HCT116 (cell line): ENCODE data around the gene PLA2G4C. TPM values are rescaled to one million over a fixed set of nuclear protein-coding genes. Genes with fewer than 3 reads are reported as not detected.

Source experiments
- ATAC-seq: fragments of 200-7000 bp; cut with Tn5 transposase; 2 replicates; pipeline ENCODE4 v1.9.1; 2020; ENCODE audit warnings: mild to moderate bottlenecking, moderate library complexity
- BruUV-seq: library from RNA; stranded (reverse); fragments of 400-500 nt; replicated peaks from 2 replicates; lab custom pipeline; 2021; lab: Mats Ljungman, UMichigan
- CTCF ChIA-PET: fragments of 300-600 bp; sonication (Branson Sonifier 250); formaldehyde crosslinking; loops from one replicate; lab custom pipeline; 2021; ENCODE audit warnings: antibody characterized with exemption; lab: Charles Lee
- POLR2A ChIA-PET: fragments of 300-600, 350-600 bp; sonication (Branson Sonifier 250); formaldehyde crosslinking; loops from one replicate; lab custom pipeline; 2021; ENCODE audit warnings: antibody characterized with exemption; lab: Charles Lee
- RAD21 ChIA-PET, 2 experiments: fragments of 300-600 bp; sonication (Branson Sonifier 250); formaldehyde crosslinking; loops; one replicate each; lab custom pipeline; 2023; ENCODE audit warnings: low total read pairs in 2 of 2; ENCODE audit not compliant: uncharacterized antibody in 2 of 2, unreplicated experiment in 2 of 2, low non-redundant PET in 1 of 2; lab: Charles Lee
- DNase-seq: peaks from one replicate; pipeline ENCODE4 v3.0.0-alpha.2; 2010; ENCODE audit warnings: low read depth, low spot score
- H2AFZ ChIP-seq: fragments of 200-600 bp; shearing (Covaris generic), sonication (generic); 2 replicates; pipeline ENCODE4 v1.6.1; 2017; ENCODE audit warnings: low read depth, mixed run types, mixed read lengths, antibody characterized with exemption, low read length; ENCODE audit not compliant: poor library complexity, severe bottlenecking
- H3K27ac ChIP-seq: 2 replicates; pipeline ENCODE4 v1.5.1; 2012; ENCODE audit warnings: low read depth, low read length
- H3K27me3 ChIP-seq: fragments of 200-600 bp; sonication (generic); 2 replicates; pipeline ENCODE4 v1.6.1; 2016; ENCODE audit warnings: mixed run types, low read length, mixed read lengths; ENCODE audit not compliant: insufficient read depth
- H3K36me3 ChIP-seq, 2 experiments: fragments of 200-500 bp in 1 of 2; fragments of 200-600 bp in 1 of 2; sonication (Bioruptor generic) in 1 of 2; sonication (generic) in 1 of 2; 2 replicates each; pipeline versions ENCODE4 v1.5.1 to v1.6.1; 2014 to 2016; ENCODE audit warnings: low read length in 2 of 2, inconsistent platforms in 1 of 2, mixed read lengths in 1 of 2, mixed run types in 1 of 2; ENCODE audit not compliant: insufficient read depth in 2 of 2, control insufficient read depth in 1 of 2
- H3K4me1 ChIP-seq, 2 experiments: fragments of 200-600 bp in 1 of 2; sonication (generic) in 1 of 2; 2 replicates each; pipeline versions ENCODE4 v1.5.1 to v1.6.1; 2012 to 2017; ENCODE audit warnings: low read length in 2 of 2, inconsistent platforms in 1 of 2, mild to moderate bottlenecking in 1 of 2, mixed read lengths in 1 of 2, mixed run types in 1 of 2, moderate library complexity in 1 of 2; ENCODE audit not compliant: insufficient read depth in 2 of 2, control insufficient read depth in 1 of 2
- H3K4me2 ChIP-seq: fragments of 200-600 bp; sonication (generic); 2 replicates; pipeline ENCODE4 v1.6.1; 2017; ENCODE audit warnings: mixed run types, low read length, mixed read lengths
- H3K4me3 ChIP-seq, 2 experiments: fragments of 200-600 bp in 1 of 2; sonication (generic) in 1 of 2; replicated peaks in 1 of 2; 2 replicates each; pipeline ENCODE4 v1.5.1; 2011 to 2016; ENCODE audit warnings: low read length in 2 of 2, control low read depth in 1 of 2, low read depth in 1 of 2, mild to moderate bottlenecking in 1 of 2, mixed read lengths in 1 of 2, mixed run types in 1 of 2
- H3K79me2 ChIP-seq: fragments of 200-600 bp; sonication (generic); 2 replicates; pipeline ENCODE4 v1.6.1; 2017; ENCODE audit warnings: mild to moderate bottlenecking, mixed run types, low read length, moderate library complexity, mixed read lengths; ENCODE audit not compliant: insufficient read depth
- H3K9ac ChIP-seq: fragments of 200-600 bp; sonication (generic); 2 replicates; pipeline ENCODE4 v1.6.1; 2016; ENCODE audit warnings: low read length, mixed read lengths
- H3K9me2 ChIP-seq: fragments of 200-600 bp; sonication (generic), shearing (Covaris generic); 2 replicates; pipeline ENCODE4 v1.6.1; 2017; ENCODE audit warnings: mixed run types, mild to moderate bottlenecking, moderate library complexity; ENCODE audit not compliant: insufficient read depth
- H3K9me3 ChIP-seq, 2 experiments: fragments of 200-500 bp in 1 of 2; fragments of 200-600 bp in 1 of 2; sonication (Bioruptor generic) in 1 of 2; sonication (generic) in 1 of 2; 2 replicates each; pipeline ENCODE4 v1.6.1; 2014 to 2017; ENCODE audit warnings: low read length in 2 of 2, mixed read lengths in 2 of 2, inconsistent platforms in 1 of 2, low read depth in 1 of 2, mild to moderate bottlenecking in 1 of 2, mixed run types in 1 of 2, moderate library complexity in 1 of 2; ENCODE audit not compliant: control insufficient read depth in 1 of 2, insufficient read depth in 1 of 2
- H4K20me1 ChIP-seq: fragments of 200-600 bp; sonication (generic), shearing (Covaris generic); 2 replicates; pipeline ENCODE4 v1.6.1; 2017; ENCODE audit warnings: mixed run types, mild to moderate bottlenecking, moderate library complexity; ENCODE audit not compliant: insufficient read depth
- CBX3 ChIP-seq: IDR thresholded peaks from 2 replicates; pipeline ENCODE4 v1.6.1; 2012; ENCODE audit warnings: low read depth
- CEBPB ChIP-seq: IDR thresholded peaks from 2 replicates; pipeline ENCODE4 v1.6.1; 2012; ENCODE audit warnings: low read depth
- EGR1 ChIP-seq: IDR thresholded peaks from 2 replicates; pipeline ENCODE4 v1.6.1; 2012; ENCODE audit warnings: low read depth
- RAD21 ChIP-seq: IDR thresholded peaks from 2 replicates; pipeline ENCODE4 v1.6.1; 2012; ENCODE audit warnings: low read depth, mild to moderate bottlenecking
- SIN3A ChIP-seq: IDR thresholded peaks from 2 replicates; pipeline ENCODE4 v1.6.1; 2012; ENCODE audit warnings: low read depth
- intact Hi-C: fragments of 100-400 bp; cut with micrococcal nuclease; formaldehyde crosslinking; loops from 2 replicates; pipeline ENCODE4 v1.10.0; 2022
- total RNA-seq: library from RNA; stranded (reverse); gene quantifications from one replicate; pipeline ENCODE4 v1.2.1, GENCODE V29; 2021; ENCODE audit not compliant: unreplicated experiment

The PLA2G4C gene
- total RNA-seq, 1 experiment from 2014 or later, result 1.7 TPM

DNA sequence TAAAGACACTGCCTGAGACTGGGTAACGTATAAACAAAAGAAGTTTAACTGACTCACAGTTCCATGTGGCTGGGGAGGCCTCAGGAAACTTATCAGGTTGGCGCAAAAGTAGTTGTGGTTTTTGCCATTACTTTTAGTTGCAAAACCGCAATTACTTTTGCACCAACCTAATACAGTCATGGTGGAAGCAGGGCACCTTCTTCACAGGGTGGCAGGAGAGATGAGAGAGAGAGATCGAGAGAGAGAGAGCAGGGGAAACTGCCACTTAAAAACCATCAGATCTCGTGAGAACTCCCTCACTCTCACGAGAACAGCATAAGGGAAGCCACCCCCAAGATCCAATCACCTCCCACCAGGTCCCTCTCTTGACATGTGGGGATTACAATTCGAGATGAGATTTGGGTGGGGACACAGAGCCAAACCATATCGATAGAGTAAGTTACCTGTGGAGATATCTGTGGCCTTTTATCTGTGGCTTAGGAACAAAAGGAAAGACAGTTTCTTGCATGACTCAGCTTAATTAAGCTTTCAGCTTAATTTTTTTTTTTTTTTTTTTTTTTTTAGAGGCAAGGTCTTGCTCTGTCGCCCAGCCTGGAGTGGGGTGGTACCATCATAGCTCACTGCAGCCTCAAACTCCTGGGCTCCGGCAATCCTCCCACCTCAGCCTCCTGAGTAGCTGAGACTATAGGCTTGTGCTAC, 59.1 kb downstream of the PLA2G4C start:
- Histone ChIP-seq H3K4me1 (no peaks in the 10 kb centered on the region), H3K9ac (no peak overlapping the region), H4K20me1 (no peaks in the 10 kb centered on the region), H3K4me3 (no peak overlapping the region), H3K36me3 (no peaks in the 10 kb centered on the region)
- intact Hi-C loops, result no loop called here
- POLR2A ChIA-PET, result no interaction called here
- no TSS peak for BruUV-seq
- TF ChIP-seq EGR1, result no peak
- TF ChIP-seq CBX3, result no peak
- TF ChIP-seq, all 23 proteins: peak for 0
- Histone ChIP-seq H3K9me3 (no peaks in the 10 kb centered on the region), H3K9me2 (no peaks in the 10 kb centered on the region), H3K27me3 (no peaks in the 10 kb centered on the region), H3K4me2 (no peak overlapping the region), H2AFZ (no peak overlapping the region), H3K27ac (no peak overlapping the region), H3K79me2 (no peaks in the 10 kb centered on the region)
- ATAC-seq (no peak), DNase-seq (no peak)
- RAD21 ChIA-PET, result no interaction called here
- CTCF ChIA-PET, result no interaction called here

DNA sequence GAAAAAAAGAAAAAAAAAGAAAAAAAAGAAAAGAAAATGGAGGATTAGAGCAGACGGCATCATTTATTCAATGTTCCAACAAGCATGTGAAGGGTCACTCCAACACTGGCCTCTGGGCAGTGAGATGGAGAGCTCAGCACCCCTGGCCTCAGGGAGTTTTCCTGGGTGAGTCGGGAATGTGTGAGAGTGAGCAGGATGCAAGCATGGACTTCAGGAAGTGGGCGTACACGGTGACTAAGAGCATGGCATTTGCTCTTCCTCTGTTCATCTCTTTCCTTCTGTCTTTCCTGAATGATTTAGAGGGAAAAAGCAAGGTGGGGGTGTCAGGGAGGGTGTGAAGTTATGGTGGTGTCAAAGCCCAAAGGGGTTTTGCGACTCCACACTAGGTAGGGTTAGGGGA, 66.1 kb downstream of the PLA2G4C start:
- Histone ChIP-seq H2AFZ (no peak overlapping the region), H3K4me2 (no peak overlapping the region), H3K9me3 (no peaks in the 10 kb centered on the region), H3K27ac (no peak overlapping the region), H3K9ac (no peak overlapping the region), H3K9me2 (no peaks in the 10 kb centered on the region), H3K36me3 (no peaks in the 10 kb centered on the region), H3K79me2 (no peaks in the 10 kb centered on the region), H3K27me3 (peaks cover 5% of the 10 kb centered on the region; the same call in 1 of the 2 replicates), H3K4me1 (peaks cover 0 to 8% of the 10 kb centered on the region in 2 experiments; a peak in 2 of 4 replicates), H4K20me1 (no peaks in the 10 kb centered on the region)
- BruUV-seq, result no TSS peak
- intact Hi-C loops, result no loop called here
- DNase-seq (no peak), ATAC-seq (no peak)
- POLR2A ChIA-PET, result no interaction called here
- CTCF ChIA-PET, result no interaction called here
- RAD21 ChIA-PET, result no interaction called here
- TF ChIP-seq SIN3A, result no peak
- TF ChIP-seq RAD21, result no peak
- no peak for TF ChIP-seq CEBPB
- TF ChIP-seq, all 23 proteins: peak for 0
- H3K4me3 ChIP-seq, result no peak overlapping the region
